ENCODE measurements around the gene SMO.
"Not testable (repeated sequence)": the region's sequence is repeated elsewhere in the genome, so short reads cannot be mapped to it uniquely, and the experiment has no call there.

The SMO gene

DNA sequence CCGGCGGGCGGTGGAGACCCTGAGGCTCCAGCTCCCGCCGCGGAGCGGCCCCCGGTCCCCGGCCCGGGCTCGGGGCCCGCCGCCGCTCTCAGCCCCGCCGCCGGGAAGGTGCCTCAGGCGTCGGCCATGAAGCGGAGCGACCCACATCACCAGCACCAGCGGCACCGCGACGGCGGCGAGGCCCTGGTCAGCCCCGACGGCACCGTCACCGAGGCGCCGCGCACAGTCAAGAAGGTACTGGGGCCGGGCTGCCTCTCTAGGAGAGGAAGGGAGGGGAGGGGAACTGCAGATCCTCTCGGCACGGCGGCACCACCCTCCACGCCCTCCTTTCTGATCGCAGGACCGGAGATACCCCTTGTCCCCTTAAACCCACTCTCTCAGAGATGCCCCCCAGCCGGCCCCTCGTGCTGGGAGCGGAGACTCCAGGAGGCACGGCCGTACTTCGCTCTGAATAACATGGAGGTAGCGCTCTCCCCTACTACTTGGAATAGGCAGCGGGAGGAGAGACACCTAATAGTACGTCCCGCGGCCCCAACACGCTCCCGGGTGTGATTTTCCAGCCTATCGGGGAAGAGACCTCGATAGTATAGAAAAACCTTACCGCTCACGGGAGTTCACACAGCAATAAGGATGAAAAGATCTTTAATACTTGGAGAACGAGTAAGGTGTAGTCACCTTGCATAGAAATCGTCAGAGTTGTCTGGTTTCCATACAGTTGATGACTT, 36.9 kb downstream of the SMO start:
- DNase-seq (ENCODE audit: low read depth), result no peak
- peak overlapping the region; percentile 77 for H3K4me3 ChIP-seq (ENCODE audit: low read depth, low read length)

DNA sequence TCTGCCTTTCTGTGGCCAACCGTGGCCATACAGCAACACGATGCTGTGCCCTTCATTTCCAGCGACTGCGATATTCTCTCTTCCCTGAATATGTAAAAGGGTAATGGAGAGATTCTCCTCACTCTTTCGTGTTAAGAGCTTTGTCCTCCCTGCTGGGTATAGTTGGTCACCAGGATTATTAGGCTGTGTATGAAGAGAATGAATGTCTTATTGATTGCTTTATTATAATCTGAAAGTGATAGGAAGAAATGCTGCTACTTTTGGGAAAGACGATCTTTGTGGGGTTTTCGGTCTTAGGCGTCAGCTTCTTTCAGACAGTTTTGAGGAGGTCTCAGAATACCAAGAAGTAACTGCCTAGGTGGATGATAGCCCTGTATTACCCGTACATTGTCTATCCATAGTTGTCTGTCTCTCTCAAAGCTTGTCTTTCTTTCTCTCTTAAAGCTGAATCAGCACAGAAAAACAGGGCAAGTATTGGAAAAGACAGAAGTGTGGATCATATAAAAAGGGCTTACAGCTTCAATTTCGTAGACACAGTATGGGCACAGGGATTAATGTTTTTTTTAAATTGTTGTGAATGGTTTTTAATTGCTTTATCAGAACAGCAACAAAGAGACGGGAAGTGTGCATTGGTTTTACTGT, 37.6 kb downstream of the SMO start:
- H3K4me3 ChIP-seq (ENCODE audit: low read depth, low read length), result peak overlapping the region; percentile 77
- DNase-seq (ENCODE audit: low read depth), result no peak

DNA sequence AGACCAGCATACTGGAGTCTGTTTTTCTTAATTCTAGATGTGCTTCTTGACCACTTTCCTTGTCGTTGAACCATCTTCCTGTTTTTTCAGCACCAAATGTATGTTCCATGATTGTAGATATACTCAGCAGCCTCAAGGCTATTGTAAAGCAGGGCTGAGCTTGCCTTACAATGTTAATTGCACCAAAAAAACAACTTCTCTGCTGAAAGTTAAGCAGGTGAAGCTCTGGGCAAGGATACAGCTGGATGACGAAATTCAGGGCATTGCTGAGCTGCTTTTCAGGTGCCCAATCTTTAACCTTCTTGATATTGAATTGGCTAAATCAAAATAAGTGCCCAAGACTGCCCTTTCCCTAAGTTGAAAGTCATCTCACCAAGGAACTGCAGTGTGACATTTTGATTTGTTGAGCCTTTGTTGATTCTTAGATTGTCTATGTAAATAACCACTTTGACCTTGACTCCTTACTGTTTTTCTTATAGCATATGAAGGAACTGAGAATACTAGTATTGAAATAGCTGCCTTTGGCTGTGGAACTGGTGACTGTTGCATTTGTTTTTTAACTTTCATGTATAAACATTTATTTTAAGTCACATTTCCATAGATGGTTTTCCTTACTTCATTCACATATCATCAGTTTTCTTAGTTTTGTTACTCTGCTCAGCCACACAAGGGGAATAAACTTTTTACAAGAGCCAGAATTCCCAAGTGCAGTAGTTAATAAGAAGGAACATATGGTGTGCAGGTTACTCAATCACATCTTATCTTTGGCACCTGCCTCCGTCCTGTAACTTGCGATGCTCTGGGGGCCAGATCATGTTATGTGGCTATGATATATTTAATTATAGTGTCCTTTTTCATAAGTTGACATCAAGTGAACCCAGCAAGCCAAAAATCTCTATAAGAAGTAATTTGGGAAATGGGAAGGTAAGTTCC, 39.5 kb downstream of the SMO start:
- no peak overlapping the region for H3K4me3 ChIP-seq (ENCODE audit: low read depth, low read length)
- no peak for DNase-seq (ENCODE audit: low read depth)

DNA sequence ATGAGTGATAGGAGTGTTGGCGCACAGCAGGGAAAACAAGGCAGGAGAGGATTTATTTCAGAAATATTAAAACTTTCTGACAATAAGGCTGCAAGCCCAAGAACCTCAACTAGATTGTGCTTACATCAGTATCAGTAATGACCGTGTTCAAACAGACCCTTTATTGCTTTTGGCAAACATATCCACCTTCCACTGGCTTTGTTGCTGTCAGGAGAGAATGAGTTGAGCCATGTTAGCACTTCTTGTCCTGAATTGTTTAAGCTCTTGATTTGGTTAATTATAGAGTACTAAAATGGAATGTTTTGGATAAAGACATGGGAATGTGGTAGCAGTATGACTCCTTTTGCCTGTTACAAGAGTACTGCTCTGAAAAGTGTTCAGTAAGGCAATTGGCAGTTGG, 40.2 kb downstream of the SMO start:
- DNase-seq (ENCODE audit: low read depth), result no peak
- H3K4me3 ChIP-seq (ENCODE audit: low read depth, low read length), result no peak overlapping the region

DNA sequence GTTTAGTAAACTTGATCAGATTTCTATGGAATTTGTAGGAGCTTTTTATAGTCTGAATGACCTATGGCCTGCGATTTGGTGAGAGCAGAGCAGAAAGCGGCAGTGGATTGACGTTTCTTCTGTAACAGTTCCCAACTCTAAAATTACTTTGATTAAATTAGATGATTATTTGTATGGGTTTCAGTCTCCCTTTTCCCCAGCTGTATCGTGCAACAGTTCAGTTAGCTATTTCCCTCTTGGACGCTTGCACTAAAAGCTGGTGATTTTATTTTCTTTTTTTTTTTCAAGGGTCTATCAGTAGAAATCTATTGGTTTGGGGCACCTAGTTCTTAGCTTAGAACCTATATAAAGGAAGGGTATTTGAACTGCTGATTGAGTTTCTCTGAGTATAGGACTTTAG, 43.2 kb downstream of the SMO start:
- no peak for DNase-seq (ENCODE audit: low read depth)
- no peak overlapping the region for H3K4me3 ChIP-seq (ENCODE audit: low read depth, low read length)

DNA sequence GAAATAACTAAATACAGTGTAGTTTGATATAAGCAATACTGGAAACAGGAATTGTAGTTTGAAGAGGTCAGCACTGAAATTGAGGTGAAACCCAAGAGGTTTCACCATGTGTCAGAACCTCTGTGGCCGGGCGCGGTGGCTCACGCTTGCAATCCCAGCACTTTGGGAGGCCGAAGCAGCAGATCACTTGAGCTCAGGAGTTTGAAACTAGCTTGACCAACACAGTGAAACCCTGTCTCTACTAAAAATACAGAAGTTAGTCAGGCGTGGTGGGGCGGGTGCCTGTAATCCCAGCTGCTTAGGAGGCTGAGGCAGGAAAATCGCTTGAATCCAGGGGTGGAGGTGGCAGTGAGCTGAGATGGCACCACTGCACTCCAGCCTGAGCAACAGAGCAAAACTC, 50.1 kb downstream of the SMO start:
- no peak overlapping the region for H3K4me3 ChIP-seq (ENCODE audit: low read depth, low read length)
- no peak for DNase-seq (ENCODE audit: low read depth)

DNA sequence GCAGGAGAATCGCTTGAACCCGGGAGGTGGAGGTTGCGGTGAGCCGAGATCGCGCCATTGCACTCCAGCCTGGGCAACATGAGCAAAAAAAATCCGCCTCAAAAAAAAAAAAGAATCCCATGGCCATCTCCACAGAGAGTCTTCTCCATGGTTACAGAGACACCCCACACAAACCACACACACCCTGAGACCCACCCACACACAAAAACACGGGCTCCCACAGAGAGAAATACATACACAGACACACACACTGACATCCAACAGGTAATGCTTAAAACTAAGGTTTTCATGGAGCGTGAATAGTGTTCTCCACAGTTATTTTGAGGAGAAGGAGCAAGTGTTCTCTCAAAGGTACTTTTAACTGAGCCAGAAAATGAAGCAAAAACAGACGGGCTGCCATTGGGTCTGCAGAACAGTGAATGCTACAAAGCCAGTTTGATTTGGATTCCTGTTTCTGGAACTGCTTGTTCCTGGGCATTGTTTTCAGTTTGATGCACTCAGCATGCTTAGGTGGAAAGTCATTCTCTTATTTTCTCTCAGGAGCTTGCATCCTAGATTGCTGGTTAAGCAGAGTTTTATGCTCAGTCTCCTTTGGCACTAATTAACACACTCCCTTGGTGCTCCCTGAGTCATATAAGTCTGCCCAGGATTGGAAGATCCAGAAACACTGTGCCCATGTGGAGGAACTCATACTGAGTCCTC, 51.8 kb downstream of the SMO start:
- no peak for DNase-seq (ENCODE audit: low read depth)
- H3K4me3 ChIP-seq (ENCODE audit: low read depth, low read length), result no peak overlapping the region

DNA sequence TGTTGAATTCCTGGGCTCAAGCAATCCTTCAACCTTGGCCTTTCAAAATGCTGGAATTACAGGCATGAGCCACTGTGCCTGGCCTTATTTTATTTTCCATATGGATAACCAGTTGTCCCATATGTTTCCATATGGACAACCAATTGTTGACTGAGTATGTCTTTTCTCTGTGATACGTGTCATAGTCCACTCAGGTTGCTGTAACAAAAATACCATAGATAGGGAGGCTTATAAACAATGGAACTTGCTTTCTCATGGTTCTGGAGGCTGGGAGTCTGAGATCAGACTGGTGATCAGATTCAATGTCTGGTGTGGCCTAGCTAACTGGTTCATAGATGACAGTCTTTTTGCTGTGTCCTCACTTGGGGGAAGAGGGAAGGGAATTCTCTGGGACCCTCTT, 55.8 kb downstream of the SMO start:
- DNase-seq (ENCODE audit: low read depth), result no peak
- no peak overlapping the region for H3K4me3 ChIP-seq (ENCODE audit: low read depth, low read length)

DNA sequence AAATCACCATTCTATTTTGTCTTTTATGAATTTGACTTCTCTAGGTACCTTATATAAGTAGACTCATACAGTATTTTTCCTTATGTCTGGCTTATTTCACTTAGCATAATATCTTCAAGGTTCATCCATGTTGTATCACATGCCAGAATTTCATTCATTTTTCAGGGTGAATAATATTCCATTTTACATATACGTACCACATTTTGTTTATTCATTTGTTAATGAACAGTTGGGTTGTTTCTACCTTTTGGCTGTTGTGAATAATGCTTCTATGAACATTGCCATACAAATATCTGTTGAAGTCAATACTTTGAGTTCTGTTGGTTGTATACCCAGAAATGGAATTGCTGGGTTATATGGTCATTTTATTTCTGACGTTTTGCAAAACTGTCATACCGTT, 57.1 kb downstream of the SMO start:
- H3K4me3 ChIP-seq (ENCODE audit: low read depth, low read length), result no peak overlapping the region
- DNase-seq (ENCODE audit: low read depth), result no peak

DNA sequence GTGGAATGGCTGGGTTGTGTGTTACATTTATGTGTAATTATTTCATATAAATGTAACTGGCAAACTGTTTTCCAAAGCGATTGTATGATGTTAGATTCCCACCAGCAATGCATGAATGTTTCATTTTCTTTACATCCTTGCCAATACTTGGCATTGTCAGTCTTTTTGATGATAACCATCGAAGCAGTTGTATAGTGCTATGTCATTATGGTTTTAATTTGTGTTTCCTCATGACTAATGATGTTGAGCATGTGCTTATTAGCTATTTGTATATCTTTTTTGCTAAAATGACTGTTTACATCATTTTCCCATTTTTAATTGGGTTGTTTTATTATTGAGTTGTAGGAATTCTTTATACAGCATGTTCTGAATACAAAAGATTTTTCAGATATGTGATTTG, 58.7 kb downstream of the SMO start:
- DNase-seq (ENCODE audit: low read depth), result no peak
- no peak overlapping the region for H3K4me3 ChIP-seq (ENCODE audit: low read depth, low read length)

DNA sequence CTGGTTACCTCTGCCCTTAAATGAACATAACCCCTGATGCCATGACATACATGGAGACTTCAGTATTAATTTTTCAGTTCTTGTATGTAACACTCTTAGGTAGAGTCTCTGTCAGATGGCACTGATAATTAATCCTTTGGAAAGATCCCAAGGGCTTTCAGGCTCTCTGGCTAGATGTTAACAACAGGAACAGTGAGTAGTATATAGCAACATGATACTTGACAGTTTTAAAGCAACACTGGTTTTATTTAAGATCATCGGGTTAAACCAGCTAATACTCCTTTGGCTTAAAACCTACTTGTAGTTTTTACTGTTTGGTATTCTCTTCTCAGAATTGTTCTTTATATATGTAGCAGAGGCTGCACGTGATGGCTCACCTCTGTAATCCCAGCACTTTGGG, 63.7 kb downstream of the SMO start:
- no peak for DNase-seq (ENCODE audit: low read depth)
- H3K4me3 ChIP-seq (ENCODE audit: low read depth, low read length), result no peak overlapping the region

DNA sequence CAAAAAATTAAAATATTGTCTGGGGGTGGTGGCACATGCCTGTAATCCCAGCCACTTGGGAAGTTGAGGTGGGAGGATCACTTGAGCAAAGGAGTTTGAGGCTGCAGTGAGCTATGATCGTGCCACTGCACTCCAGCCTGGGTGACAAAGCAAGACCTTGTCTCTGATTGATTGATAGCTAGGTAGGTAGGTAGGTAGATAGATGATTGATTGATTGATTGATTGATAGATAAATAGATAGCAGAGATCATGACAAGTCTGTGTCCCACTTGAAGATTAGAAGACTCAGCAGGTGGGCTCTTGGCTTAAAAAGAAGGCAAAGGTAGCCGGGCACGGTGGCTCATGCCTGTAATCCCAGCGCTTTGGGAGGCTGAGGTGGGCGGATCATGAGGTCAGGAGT, 64.2 kb downstream of the SMO start:
- DNase-seq (ENCODE audit: low read depth); H3K4me3 ChIP-seq (ENCODE audit: low read depth, low read length): not testable (repeated sequence)

DNA sequence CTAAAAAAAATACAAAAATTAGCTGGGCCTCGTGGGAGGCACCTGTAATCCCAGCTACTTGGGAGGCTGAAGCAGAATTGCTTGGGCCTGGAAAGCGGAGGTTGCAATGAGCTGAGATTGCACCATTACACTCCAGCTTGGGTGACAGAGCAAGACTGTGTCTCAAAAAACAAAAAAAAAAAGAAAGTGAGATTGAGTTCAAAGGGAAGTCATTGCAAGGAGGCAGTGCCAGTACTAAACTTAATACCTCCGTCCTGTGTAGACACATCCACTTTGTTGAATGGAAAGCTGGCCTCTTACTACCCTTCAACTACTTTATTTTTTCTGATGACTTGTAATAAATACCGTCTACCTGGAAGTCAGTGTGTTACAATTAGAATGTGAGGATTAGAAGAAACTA, 67.4 kb downstream of the SMO start:
- DNase-seq (ENCODE audit: low read depth), result no peak
- no peak overlapping the region for H3K4me3 ChIP-seq (ENCODE audit: low read depth, low read length)

DNA sequence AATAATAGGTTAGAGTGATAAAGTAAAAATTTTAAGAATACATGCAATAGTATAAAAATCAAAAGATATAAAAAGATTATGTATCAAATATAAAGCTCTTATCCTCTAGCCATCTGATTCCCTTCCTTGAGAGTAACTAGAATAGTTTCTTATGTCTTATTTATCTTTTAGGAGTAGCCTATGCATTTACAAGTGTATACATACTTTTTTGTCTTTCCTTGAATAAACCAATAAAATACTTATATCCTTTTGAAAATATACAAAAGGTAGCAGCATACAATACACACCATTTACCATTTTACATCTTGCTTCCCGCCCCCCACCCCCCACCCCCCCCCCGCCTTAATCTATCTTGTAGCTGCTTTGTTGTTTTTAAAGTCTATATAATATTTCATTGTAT, 67.8 kb downstream of the SMO start:
- no peak for DNase-seq (ENCODE audit: low read depth)
- no peak overlapping the region for H3K4me3 ChIP-seq (ENCODE audit: low read depth, low read length)

DNA sequence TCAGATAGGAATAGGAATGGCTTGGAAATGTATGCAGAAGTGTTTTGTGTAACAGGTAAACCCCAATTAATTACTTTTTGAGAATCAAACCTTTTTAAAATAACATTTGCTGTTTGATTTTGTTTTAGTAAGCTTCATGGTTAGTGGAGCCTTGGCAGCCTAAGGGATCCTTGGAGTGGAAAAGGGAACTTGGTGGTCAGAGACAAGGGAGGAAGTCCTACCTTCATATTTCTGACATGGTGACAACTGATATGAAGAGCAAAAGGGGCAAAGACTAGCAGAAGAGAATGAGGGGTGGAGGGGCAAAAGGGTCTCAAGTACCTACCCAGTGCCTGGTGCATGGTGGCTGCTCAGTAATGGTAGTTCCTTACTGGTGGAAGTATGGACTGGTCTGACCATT, 68.7 kb downstream of the SMO start:
- DNase-seq (ENCODE audit: low read depth), result no peak

DNA sequence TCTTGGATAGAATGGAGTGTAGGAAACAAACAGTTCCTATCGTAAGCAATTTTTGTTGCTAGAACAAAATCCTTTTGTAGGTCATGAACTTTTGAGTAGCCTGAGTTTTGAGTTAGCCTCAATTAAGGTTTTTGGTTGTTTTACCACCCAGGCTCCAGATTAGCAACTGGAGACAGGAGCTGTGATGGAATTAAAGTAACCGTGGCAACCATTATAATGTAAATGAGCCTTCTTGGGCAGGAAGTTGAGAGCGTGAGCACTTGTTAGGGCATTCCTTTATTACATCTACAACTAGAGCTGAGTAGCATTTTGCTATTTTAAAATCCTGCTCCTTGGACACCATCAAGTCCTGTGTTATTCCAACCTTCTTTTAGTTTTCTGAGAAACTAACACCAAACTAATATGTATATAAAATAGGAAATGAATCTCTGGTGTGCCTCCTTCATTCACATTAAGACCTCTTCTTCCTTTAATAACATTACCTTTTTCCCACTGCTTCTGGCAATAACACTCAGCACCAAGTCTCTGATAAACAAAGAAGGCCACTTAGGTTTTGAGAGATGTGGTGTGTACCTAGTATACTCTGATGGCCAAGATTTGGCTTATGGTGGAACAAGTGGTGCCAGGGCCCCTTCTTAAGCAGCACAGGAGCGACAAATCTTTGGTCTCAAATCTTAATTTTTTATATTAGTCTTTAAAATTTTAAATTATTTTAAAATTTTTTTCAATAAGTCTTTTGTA, 70.4 kb downstream of the SMO start:
- no peak overlapping the region for H3K4me3 ChIP-seq (ENCODE audit: low read depth, low read length)
- no peak for DNase-seq (ENCODE audit: low read depth)

More for the DNA sequence above, 68.7 kb downstream of the SMO start:
- no peak overlapping the region for H3K4me3 ChIP-seq (ENCODE audit: low read depth, low read length)

DNA sequence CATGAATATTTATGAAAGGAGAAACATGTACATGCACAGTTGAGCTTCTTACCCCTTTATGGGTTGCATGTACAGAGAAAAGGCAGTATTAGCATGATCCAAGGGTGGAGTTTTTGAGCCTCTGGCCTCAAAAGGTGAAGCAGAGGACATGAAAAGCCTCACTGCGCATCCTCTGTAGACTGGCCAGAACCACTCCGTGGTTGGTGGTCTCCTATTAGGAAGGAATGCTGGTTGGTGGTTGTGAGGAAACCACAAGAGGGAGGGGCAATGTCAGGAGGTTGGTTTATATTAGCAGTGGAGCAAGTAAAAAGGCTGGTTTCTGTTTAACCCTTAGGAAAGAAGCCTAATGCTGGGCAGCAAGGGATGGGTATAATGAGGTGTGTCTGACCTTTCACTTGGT, 73.9 kb downstream of the SMO start:
- H3K4me3 ChIP-seq (ENCODE audit: low read depth, low read length), result no peak overlapping the region
- DNase-seq (ENCODE audit: low read depth), result no peak

All from skeletal muscle cell (primary cell).